ENCODE results near the gene CBX5.

Gene CBX5

DNA sequence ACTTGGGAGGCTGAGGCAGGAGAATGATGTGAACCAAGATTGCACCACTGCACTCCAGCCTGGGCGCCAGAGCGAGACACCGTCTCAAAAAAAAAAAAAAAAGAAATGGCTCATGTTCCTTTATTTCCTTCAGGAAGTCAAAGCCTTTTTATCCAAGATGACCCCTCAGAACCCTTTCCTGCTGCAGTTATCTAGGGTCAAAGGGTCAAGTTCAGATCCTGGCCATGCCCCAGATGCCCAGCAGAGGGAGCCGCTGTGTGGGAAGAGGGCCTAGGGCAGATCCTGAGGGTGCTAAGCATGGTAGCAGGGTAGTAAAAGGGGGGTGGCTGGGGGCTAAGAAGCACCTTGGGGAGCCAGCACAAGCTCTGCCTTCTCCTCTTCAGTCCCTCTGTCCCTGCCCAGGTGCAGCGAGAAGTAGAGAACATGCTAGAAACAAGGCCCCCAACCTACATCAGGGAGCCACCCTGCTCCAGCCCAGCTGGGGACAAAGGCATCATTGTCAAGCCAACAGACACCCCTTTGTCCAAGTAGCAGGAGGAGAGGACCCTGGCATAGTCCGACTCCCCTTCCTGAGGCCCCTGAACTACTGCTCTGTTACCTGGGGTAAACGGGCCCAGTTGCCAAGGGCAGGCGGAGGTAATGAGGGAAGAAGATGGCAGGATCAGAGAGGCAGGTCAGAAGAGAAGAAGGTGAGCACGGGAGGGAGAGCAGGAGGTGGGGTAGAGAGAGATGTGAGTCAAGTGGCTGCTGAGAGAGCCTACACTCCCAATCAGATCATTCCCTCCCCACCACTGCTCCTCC, 14.4 kb upstream of the CBX5 start:
- Histone ChIP-seq H3K4me1 (peaks cover 14% of the 10 kb centered on the region), H3K79me2 (no peaks in the 10 kb centered on the region), H3K4me2 (ENCODE audit: low read length) (no peak overlapping the region), H2AFZ (no peak overlapping the region), H3K9me3 (ENCODE audit: control insufficient read depth, low read length) (no peaks in the 10 kb centered on the region), H3K4me3 (ENCODE audit: low read depth, low read length) (no peak overlapping the region), H3K27me3 (ENCODE audit: control insufficient read depth, insufficient read depth, low read length) (no peaks in the 10 kb centered on the region), H3K27ac (no peak overlapping the region), H3K9ac (no peak overlapping the region), H3K36me3 (ENCODE audit: control insufficient read depth, insufficient read depth, low read length) (no peaks in the 10 kb centered on the region)
- TF ChIP-seq, protein P1, sequence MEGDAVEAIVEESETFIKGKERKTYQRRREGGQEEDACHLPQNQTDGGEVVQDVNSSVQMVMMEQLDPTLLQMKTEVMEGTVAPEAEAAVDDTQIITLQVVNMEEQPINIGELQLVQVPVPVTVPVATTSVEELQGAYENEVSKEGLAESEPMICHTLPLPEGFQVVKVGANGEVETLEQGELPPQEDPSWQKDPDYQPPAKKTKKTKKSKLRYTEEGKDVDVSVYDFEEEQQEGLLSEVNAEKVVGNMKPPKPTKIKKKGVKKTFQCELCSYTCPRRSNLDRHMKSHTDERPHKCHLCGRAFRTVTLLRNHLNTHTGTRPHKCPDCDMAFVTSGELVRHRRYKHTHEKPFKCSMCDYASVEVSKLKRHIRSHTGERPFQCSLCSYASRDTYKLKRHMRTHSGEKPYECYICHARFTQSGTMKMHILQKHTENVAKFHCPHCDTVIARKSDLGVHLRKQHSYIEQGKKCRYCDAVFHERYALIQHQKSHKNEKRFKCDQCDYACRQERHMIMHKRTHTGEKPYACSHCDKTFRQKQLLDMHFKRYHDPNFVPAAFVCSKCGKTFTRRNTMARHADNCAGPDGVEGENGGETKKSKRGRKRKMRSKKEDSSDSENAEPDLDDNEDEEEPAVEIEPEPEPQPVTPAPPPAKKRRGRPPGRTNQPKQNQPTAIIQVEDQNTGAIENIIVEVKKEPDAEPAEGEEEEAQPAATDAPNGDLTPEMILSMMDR (IDR thresholded peaks at IDR 0.05) = peak; percentile 85

- no peaks in the 10 kb centered on the region for H3K27me3 ChIP-seq (ENCODE audit: control insufficient read depth, insufficient read depth, low read length)
- peaks cover 14% of the 10 kb centered on the region for H3K4me1 ChIP-seq
- H2AFZ ChIP-seq = no peak overlapping the region
- H3K9me3 ChIP-seq (ENCODE audit: control insufficient read depth, low read length) = no peaks in the 10 kb centered on the region
- H3K4me3 ChIP-seq (ENCODE audit: low read depth, low read length) = no peak overlapping the region
- TF ChIP-seq, protein P1 (IDR thresholded peaks at IDR 0.05) = no peak
- no peak overlapping the region for H3K27ac ChIP-seq
- H3K4me2 ChIP-seq (ENCODE audit: low read length) = no peak overlapping the region
- no peaks in the 10 kb centered on the region for H3K79me2 ChIP-seq
- no peaks in the 10 kb centered on the region for H3K36me3 ChIP-seq (ENCODE audit: control insufficient read depth, insufficient read depth, low read length)
- no peak overlapping the region for H3K9ac ChIP-seq
Observed at GRCh38 chr12:54292931-54293241, 13.0 kb upstream of the CBX5 start.

DNA sequence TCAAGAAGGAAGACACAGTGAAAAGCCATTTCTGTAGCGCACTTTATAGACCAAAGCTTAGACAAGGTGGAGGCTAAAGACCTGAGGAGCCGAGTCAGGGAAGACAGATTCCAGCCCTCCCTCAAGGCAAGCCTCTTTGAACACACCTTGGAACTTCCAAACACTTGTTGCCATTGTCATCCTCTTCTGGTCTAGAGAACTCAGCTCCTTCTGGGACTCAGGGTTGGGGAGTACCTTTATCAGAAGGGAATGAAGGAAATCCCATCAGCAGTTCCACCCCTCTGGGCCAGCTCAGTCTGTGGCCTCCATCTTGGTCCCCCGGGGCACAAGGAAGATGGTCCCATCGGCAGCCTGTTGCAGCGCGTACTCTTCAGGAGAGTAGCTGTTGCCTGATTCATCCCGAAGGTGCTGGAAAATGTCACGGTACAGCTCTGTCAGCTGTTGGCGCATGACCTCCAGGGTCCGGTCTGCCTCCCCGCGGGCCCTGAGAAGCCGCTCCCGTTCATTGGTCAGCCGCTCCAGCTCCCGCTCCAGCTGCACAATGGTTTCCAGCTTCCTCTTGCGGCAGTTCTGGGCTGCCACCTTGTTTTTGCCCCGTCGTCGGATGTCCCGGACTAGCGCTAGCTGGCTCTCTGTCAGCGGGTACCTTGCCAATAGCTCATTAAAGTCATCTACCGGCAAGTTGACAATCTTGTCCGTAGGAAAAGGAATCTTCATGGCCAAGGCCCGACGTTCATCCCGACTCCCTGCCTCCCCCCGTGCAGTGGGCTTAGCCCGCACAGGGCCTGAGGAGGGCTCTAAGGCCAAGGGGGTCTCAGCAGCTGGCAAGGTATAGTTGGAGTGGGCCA, 12.4 kb upstream of the CBX5 start:
- Histone ChIP-seq H3K36me3 (ENCODE audit: control insufficient read depth, insufficient read depth, low read length) (no peaks in the 10 kb centered on the region), H3K79me2 (no peaks in the 10 kb centered on the region), H2AFZ (no peak overlapping the region), H3K4me1 (peaks cover 14% of the 10 kb centered on the region), H3K4me2 (ENCODE audit: low read length) (no peak overlapping the region), H3K27ac (no peak overlapping the region), H3K4me3 (ENCODE audit: low read depth, low read length) (no peak overlapping the region), H3K9me3 (ENCODE audit: control insufficient read depth, low read length) (no peaks in the 10 kb centered on the region), H3K9ac (no peak overlapping the region), H3K27me3 (ENCODE audit: control insufficient read depth, insufficient read depth, low read length) (no peaks in the 10 kb centered on the region)
- TF ChIP-seq, protein P1 (IDR thresholded peaks at IDR 0.05) = no peak

GRCh38 chr12:54287261-54288157, 7.6 kb upstream of the CBX5 start:
- H3K4me3 ChIP-seq (ENCODE audit: low read depth, low read length) = no peak overlapping the region
- H3K27ac ChIP-seq = no peak overlapping the region
- H3K9me3 ChIP-seq (ENCODE audit: control insufficient read depth, low read length) = no peaks in the 10 kb centered on the region
- no peak overlapping the region for H3K4me2 ChIP-seq (ENCODE audit: low read length)
- H2AFZ ChIP-seq = no peak overlapping the region
- H3K79me2 ChIP-seq = peaks cover 2% of the 10 kb centered on the region
- no peaks in the 10 kb centered on the region for H3K27me3 ChIP-seq (ENCODE audit: control insufficient read depth, insufficient read depth, low read length)
- TF ChIP-seq, protein P1 (IDR thresholded peaks at IDR 0.05) = no peak
- H3K9ac ChIP-seq = no peak overlapping the region
- H3K4me1 ChIP-seq = peaks cover 16% of the 10 kb centered on the region
- H3K36me3 ChIP-seq (ENCODE audit: control insufficient read depth, insufficient read depth, low read length) = no peaks in the 10 kb centered on the region
